ENCODE data around the gene NBDY.

The NBDY gene

GRCh38 chrX:56833626-56834025, 104.6 kb downstream of the NBDY start:
- no peak overlapping the region for H3K9ac ChIP-seq (ENCODE audit: low read length in 2 of 2)
- no peaks in the 10 kb centered on the region for H3K36me3 ChIP-seq (ENCODE audit: control insufficient read depth in 2 of 2, insufficient read depth in 2 of 2, low read length in 2 of 2)
- no peak overlapping the region for H3K4me3 ChIP-seq (ENCODE audit: low read length in 2 of 2)
- H3K27ac ChIP-seq (ENCODE audit: low read length), result no peak overlapping the region
- H3K4me1 ChIP-seq (ENCODE audit: control insufficient read depth, insufficient read depth, low read length), result no peaks in the 10 kb centered on the region
- no peaks in the 10 kb centered on the region for H3K9me3 ChIP-seq (ENCODE audit: control insufficient read depth in 2 of 2, low read length in 2 of 2)
- peaks cover 0 to 5% of the 10 kb centered on the region in 2 donors for H3K27me3 ChIP-seq (ENCODE audit: control insufficient read depth in 1 of 2, insufficient read depth in 2 of 2, low read length in 2 of 2)

GRCh38 chrX:56853436-56853835, 124.4 kb downstream of the NBDY start:
- Histone ChIP-seq H3K36me3 (ENCODE audit: control insufficient read depth in 2 of 2, insufficient read depth in 2 of 2, low read length in 2 of 2) (no peaks in the 10 kb centered on the region), H3K9me3 (ENCODE audit: control insufficient read depth in 2 of 2, low read length in 2 of 2) (no peaks in the 10 kb centered on the region), H3K27me3 (ENCODE audit: control insufficient read depth in 1 of 2, insufficient read depth in 2 of 2, low read length in 2 of 2) (peaks cover 0 to 3% of the 10 kb centered on the region in 2 donors), H3K9ac (ENCODE audit: low read length in 2 of 2) (no peak overlapping the region), H3K27ac (ENCODE audit: low read length) (no peak overlapping the region), H3K4me1 (ENCODE audit: control insufficient read depth, insufficient read depth, low read length) (no peaks in the 10 kb centered on the region), H3K4me3 (ENCODE audit: low read length in 2 of 2) (no peak overlapping the region)

- no peaks in the 10 kb centered on the region for H3K36me3 ChIP-seq (ENCODE audit: control insufficient read depth in 2 of 2, insufficient read depth in 2 of 2, low read length in 2 of 2)
- no peak overlapping the region for H3K27ac ChIP-seq (ENCODE audit: low read length)
- H3K9ac ChIP-seq (ENCODE audit: low read length in 2 of 2), result no peak overlapping the region
- H3K27me3 ChIP-seq (ENCODE audit: control insufficient read depth in 1 of 2, insufficient read depth in 2 of 2, low read length in 2 of 2), result peaks cover 0 to 13% of the 10 kb centered on the region in 2 donors
- H3K4me1 ChIP-seq (ENCODE audit: control insufficient read depth, insufficient read depth, low read length), result no peaks in the 10 kb centered on the region
- no peaks in the 10 kb centered on the region for H3K9me3 ChIP-seq (ENCODE audit: control insufficient read depth in 2 of 2, low read length in 2 of 2)
- no peak overlapping the region for H3K4me3 ChIP-seq (ENCODE audit: low read length in 2 of 2)
Observed at GRCh38 chrX:56857042-56857441, 128.0 kb downstream of the NBDY start.

GRCh38 chrX:56860888-56861287, 131.8 kb downstream of the NBDY start:
- Histone ChIP-seq H3K27ac (ENCODE audit: low read length) (no peak overlapping the region), H3K36me3 (ENCODE audit: control insufficient read depth in 2 of 2, insufficient read depth in 2 of 2, low read length in 2 of 2) (no peaks in the 10 kb centered on the region), H3K9me3 (ENCODE audit: control insufficient read depth in 2 of 2, low read length in 2 of 2) (no peaks in the 10 kb centered on the region), H3K27me3 (ENCODE audit: control insufficient read depth in 1 of 2, insufficient read depth in 2 of 2, low read length in 2 of 2) (peaks cover 0 to 23% of the 10 kb centered on the region in 2 donors), H3K4me3 (ENCODE audit: low read length in 2 of 2) (no peak overlapping the region), H3K4me1 (ENCODE audit: control insufficient read depth, insufficient read depth, low read length) (no peaks in the 10 kb centered on the region), H3K9ac (ENCODE audit: low read length in 2 of 2) (no peak overlapping the region)
